Measurements from ENCODE around the gene ARHGEF9.
A peak's percentile ranks its signal among the peaks of the same experiment; 100 is the strongest.
"Not testable (repeated sequence)": the region's sequence is repeated elsewhere in the genome, so short reads cannot be mapped to it uniquely, and the experiment has no call there.

ARHGEF9 gene

GRCh38 chrX:63657821-63658220, 127.2 kb downstream of the ARHGEF9 start:
- DNase-seq: peak; percentile 24

GRCh38 chrX:63656871-63657580, 128.0 kb downstream of the ARHGEF9 start:
- DNase-seq: no peak

GRCh38 chrX:63652086-63652765, 132.8 kb downstream of the ARHGEF9 start:
- DNase-seq: no peak

- DNase-seq: not testable (repeated sequence)
These were observed 139.3 kb downstream of the ARHGEF9 start for GRCh38 chrX:63645748-63646147.

GRCh38 chrX:63635750-63636149, 149.3 kb downstream of the ARHGEF9 start:
- no peak for DNase-seq

- no peak for DNase-seq
These were observed 171.4 kb downstream of the ARHGEF9 start for GRCh38 chrX:63613531-63614028.

GRCh38 chrX:63585936-63586335, 199.1 kb downstream of the ARHGEF9 start:
- DNase-seq: no peak
